Measurements from ENCODE around the gene PGM1.

Gene PGM1

DNA sequence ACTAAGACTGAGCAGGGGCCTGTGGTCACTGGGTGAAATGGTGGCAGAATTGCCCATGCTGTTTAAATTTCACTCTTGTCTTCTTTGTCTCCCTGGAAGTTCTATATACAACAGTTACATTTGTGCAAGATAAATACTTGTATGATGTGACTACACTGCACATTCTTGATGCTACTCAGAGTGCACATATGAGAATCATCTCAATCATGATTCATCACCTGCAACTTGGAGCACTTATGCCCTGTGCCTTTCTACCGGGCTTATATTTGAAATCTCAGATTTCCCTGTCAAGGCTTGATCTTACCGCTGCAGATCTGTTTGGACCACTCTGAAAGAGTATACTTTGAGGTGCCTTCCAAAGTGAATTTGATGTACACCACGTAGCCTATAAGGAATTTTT is 10.6 kb downstream of the PGM1 start:
- ChIA-PET POLR2A (no interaction called here), CTCF (interaction anchor here (1.9 kb wide), 1 partner anchor 11 kb away, joined by 4 read pairs; the partner anchor contains the start of gene PGM1)
- DNase-seq (ENCODE audit: extremely low spot score): no peak
- TF ChIP-seq, protein P1, sequence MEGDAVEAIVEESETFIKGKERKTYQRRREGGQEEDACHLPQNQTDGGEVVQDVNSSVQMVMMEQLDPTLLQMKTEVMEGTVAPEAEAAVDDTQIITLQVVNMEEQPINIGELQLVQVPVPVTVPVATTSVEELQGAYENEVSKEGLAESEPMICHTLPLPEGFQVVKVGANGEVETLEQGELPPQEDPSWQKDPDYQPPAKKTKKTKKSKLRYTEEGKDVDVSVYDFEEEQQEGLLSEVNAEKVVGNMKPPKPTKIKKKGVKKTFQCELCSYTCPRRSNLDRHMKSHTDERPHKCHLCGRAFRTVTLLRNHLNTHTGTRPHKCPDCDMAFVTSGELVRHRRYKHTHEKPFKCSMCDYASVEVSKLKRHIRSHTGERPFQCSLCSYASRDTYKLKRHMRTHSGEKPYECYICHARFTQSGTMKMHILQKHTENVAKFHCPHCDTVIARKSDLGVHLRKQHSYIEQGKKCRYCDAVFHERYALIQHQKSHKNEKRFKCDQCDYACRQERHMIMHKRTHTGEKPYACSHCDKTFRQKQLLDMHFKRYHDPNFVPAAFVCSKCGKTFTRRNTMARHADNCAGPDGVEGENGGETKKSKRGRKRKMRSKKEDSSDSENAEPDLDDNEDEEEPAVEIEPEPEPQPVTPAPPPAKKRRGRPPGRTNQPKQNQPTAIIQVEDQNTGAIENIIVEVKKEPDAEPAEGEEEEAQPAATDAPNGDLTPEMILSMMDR (IDR thresholded peaks at IDR 0.05; ENCODE audit: control extremely low read depth, extremely low read depth, low read depth, missing control alignments): no peak

DNA sequence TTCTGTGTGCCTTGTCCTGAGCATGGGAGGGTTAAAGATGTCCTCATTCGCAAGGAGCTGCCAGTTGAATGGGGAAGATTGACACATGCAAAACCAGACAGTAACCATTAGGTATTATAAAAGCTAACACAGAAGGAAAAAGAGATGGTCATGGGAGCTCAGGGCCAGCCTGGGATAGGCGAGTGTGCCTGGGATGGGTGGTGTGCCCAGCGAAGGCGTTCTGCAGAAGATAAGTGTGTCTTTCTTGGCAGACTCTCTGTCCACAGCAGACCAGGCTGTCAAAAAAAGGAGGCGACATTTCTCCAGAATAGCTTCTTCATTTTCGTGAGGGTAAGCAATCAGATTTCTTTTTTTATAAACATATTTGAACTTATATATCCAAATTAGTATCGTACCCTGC is 14.1 kb downstream of the PGM1 start:
- ChIA-PET CTCF (interaction anchor here (1.3 kb wide), 1 partner anchor 32 kb away, joined by 4 read pairs; no protein-coding TSS in a partner anchor), POLR2A (no interaction called here)
- TF ChIP-seq, protein P1 (IDR thresholded peaks at IDR 0.05; ENCODE audit: control extremely low read depth, extremely low read depth, low read depth, missing control alignments): no peak
- DNase-seq (ENCODE audit: extremely low spot score): no peak

DNA sequence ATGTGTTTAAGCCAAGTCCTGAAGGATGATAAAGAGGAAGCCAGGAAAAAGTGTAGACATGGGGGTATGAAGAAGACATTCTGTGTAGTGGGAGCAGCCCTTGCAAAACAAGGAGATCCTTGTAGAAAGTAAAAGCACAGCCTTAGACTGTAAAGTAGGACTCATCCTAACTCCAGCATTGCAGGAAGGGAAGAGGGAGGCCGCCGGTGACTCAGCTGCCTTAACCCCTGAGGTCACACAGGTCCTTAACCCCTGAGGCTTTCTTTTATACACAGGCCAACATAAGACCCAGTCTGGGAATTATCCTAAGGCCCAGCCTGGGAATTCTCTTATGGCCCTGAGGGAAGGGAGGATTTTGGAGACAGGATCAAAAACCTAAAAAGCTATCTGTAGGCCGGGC is 18.0 kb downstream of the PGM1 start:
- no peak for DNase-seq (ENCODE audit: extremely low spot score)
- CTCF ChIA-PET: interaction anchor here (1.2 to 1.9 kb wide), 2 partner anchors 526 to 635 kb away, joined by 4 to 6 read pairs; no protein-coding TSS in a partner anchor
- TF ChIP-seq, protein P1 (IDR thresholded peaks at IDR 0.05; ENCODE audit: control extremely low read depth, extremely low read depth, low read depth, missing control alignments): no peak
- POLR2A ChIA-PET: no interaction called here

DNA sequence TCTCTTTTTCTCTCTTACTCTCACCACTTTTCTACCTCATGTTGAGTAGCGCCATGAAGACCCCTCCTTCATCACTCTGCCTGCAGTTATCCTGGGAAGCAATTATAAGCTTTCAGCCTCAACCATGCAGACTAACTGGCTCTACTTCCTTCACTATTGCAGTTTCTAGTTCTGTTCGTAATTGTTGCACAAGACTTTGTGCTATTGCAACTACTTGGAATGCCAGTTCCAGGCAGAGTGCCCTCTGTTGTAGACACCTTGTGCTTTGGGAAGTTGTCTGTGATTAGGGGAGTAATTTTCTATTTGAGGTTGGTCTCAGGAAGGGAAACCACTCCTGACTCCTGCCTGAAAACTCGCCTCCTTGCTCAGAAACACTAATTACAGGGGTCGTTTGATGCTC is 19.4 kb downstream of the PGM1 start:
- POLR2A ChIA-PET: no interaction called here
- TF ChIP-seq, protein P1 (IDR thresholded peaks at IDR 0.05; ENCODE audit: control extremely low read depth, extremely low read depth, low read depth, missing control alignments): no peak
- DNase-seq (ENCODE audit: extremely low spot score): no peak
- CTCF ChIA-PET: no interaction called here

DNA sequence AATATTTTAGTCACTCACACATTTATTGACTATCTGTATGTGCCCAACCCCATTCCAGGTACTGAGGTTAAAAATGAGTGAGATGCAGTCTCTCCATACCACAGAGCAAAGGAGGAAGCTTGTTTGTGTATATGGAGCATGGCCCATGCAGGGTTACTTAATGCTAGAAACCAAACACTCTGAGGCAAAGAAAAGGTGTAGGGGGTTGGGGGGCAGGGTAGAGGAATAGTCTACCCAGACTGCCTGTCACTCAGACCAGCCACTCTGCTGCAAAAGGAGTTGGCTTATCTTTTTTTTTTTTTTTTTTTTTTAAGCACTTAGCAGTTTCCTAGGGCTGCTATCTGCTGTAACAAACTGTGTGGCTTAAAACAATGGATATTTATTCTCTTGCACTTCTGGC is 19.8 kb downstream of the PGM1 start:
- ChIA-PET POLR2A (no interaction called here), CTCF (no interaction called here)
- no peak for DNase-seq (ENCODE audit: extremely low spot score)
- TF ChIP-seq, protein P1 (IDR thresholded peaks at IDR 0.05; ENCODE audit: control extremely low read depth, extremely low read depth, low read depth, missing control alignments): no peak

DNA sequence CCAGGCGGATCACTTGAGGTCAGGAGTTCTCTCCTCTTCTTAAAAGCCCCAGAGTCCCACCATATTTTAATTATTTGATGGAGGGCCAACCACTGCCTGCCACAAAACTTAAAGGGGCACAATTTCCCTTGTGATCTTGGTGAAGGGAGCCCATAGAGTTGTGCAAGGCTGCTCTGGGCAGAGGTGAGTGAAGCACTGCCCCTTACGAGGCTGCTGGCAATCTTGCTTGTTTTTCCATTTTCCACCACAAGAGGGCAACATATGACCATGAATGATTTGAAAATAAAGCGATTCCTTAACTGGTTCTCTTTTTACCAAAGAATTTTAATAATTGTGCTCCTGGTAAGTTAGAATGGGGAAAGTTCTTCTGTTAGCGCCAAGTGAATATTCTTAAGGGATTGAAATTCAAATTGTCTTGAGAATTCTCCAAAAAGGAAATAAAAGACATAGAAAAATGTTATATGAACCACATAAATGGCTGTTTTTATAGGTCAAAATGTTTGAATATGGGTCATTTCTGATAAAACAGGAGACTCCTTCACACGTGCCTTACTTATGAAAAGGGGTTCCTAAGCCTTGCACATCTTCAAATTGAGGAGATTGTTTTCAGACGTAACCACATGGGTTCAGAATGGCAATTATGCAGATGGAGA is 22.7 kb downstream of the PGM1 start:
- CTCF ChIA-PET: interaction anchor here (0.9 to 2.4 kb wide), 8 partner anchors 9 to 631 kb away, joined by 3 to 30 read pairs (median 6); no protein-coding TSS in a partner anchor
- peak; percentile 65 for DNase-seq (ENCODE audit: extremely low spot score)
- POLR2A ChIA-PET: no interaction called here
- TF ChIP-seq, protein P1 (IDR thresholded peaks at IDR 0.05; ENCODE audit: control extremely low read depth, extremely low read depth, low read depth, missing control alignments): peak; percentile 59

Measured in GM10248 (cell line).